Activated CD8-positive, alpha-beta memory T cell treated with anti-CD3 and anti-CD28 coated beads, Interleukin-2, amount 50 U/mL, for 48 hours (primary cell): Measurements from ENCODE around the gene PPP4R1.
A peak's percentile ranks its signal among the peaks of the same experiment; 100 is the strongest.
"Not testable (repeated sequence)": the region's sequence is repeated elsewhere in the genome, so short reads cannot be mapped to it uniquely, and the experiment has no call there.

Experiments used
- DNase-seq: peaks from one replicate; pipeline ENCODE4 v3.0.0-alpha.2; 2020

PPP4R1 gene

DNA sequence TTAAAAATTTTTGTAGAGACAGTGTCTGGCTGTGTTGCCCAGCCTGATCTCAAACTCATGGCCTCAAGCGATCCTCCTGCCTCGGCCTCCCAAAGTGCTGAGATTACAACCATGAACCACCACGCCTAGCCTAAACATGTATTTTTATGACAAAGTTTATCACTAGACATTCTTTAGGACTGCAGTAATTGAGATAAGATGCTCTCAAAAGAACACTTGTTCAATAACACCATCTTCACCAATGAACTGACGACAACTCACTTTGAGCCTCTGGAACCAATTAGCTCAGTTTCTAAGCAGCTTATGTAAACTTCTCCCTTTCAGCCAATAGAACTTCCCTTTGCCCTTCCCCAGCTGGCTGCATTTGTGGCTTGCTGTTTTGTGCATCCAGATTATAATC, 15.3 kb upstream of the PPP4R1 start:
- no peak for DNase-seq

DNA sequence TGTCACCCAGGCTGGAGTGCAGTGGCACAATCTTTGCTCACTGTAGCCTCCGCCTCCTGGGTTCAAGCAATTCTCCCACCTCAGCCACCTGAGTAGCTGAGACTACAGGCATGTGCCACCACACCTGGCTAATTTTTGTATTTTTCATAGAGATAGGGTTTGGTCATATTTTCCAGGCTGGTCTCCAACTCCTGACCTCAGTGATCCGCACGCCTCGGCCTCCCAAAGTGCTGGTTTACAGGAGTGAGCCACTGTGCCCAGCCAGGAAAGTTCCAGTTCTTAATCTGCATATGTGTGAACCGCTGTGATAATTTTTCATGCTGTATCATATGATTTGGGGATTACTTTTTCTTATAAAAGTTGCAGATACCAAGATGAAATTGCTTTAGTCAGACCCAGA, 14.6 kb upstream of the PPP4R1 start:
- DNase-seq = no peak

DNA sequence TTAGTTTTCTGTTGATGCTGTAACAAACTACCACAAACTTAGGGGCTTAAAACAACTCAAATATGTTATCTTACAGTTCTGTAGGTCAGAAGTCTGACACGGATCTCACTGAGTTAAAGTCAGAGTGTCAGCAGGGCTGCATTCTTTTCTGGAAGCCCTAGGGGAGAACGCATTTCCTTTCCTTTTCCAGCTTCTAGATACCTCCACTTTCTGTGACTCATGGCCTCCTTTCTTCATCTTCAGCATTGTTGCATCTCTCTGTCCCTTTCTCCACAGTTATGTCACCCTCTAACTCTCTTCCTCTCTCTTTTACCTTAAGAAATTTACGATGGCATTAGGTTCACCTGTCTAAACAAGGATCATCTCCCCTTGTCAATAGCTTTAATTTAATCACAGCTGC, 13.3 kb upstream of the PPP4R1 start:
- no peak for DNase-seq

DNA sequence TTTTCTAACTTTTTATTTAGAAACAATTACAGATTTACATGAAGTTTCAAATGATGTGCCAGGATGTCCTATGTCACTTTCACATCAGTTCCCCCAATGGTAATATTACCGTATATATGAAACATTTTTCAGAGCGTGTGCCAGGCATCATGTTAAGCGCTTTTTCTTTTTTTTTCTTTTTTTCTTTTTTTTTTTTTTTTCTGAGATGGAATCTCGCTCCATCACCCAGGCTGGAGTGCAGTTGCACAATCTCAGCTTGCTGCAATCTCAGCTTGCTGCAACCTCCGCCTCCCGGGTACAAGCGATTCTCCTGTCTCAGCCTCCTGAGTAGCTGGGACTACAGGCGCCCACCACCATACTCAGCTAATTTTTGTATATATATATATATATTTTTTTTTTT, 5.6 kb upstream of the PPP4R1 start:
- no peak for DNase-seq

DNA sequence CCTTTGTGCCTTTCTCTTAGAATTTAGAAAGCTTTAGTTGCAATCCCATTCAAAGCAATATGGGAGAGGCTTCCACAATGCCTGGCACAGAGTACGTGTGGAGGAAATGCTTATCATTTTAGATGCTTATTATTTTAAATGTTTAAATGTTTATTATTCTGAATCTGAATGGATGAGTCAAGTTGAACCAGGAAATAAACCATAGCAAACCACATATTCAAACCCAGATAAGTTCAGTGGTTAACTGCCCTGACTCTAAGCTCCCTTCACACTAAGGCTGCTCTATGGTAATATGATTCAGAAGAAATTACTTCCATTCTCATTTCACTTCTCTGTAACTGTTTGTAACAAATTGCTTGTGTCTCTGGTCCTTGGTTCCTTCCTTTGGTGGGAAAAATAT, 5.2 kb upstream of the PPP4R1 start:
- no peak for DNase-seq

DNA sequence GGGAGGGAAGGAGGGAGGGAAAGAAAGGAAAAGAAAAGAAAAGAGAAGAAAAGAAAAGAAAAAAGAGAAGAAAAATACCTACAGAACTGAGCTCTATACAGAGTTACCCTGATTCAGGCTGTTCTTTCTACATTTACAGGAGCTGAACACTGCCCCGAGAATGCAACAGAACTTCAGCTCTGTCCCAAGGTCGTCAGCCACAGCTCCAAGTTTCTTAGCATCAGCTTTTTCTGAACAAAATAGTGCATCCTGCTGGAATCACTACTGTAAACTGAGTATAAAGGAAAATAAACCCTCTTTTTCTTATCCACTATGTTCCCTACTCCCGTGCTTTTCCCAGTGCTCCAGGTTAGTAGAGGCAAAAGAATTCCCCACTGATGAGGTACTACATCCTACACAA, 4.7 kb upstream of the PPP4R1 start:
- no peak for DNase-seq

DNA sequence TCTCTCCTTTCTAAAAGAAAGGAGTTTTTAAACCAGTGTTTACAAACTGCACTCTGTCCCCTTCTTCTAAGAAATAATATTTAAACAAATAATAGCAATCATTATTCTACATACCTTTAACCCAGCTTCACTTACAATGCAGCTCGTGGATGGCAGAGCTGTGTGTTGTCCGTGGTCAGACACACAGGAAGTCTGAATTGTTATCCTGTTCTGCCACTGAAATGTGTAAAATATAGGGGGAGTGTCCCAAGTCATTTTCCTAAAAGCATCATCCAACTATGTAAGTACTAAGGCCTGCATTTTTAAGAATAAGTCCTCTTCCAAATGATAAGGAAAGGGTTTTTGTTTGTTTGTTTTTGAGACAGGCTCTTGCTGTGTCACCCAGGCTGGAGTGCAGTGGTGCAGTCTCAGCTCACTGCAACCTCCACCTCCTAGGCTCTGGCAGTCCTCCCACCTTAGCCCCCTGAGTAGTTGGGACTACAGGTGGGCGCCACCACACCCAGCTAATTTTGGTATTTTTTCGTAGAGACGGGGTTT, 2.7 kb upstream of the PPP4R1 start:
- no peak for DNase-seq

DNA sequence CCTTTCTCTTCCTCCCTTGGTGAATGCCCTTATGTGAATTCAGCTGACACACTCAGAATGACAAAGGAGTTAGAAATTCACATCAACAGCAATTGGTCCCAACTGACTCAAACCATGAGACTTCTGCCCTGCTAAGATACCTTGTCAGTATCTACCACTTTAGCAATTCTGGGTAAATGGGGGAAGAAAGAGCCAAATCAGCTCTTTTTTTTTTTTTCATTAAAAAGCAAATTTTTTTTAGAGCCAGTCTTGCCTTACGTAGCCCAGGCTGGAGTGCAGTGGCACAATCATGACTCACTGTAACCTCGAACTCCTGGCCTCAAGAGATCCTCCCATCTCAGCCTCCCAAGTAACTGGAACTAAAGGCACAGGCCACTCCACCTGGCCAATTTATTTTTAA, 1.7 kb upstream of the PPP4R1 start:
- DNase-seq = no peak

DNA sequence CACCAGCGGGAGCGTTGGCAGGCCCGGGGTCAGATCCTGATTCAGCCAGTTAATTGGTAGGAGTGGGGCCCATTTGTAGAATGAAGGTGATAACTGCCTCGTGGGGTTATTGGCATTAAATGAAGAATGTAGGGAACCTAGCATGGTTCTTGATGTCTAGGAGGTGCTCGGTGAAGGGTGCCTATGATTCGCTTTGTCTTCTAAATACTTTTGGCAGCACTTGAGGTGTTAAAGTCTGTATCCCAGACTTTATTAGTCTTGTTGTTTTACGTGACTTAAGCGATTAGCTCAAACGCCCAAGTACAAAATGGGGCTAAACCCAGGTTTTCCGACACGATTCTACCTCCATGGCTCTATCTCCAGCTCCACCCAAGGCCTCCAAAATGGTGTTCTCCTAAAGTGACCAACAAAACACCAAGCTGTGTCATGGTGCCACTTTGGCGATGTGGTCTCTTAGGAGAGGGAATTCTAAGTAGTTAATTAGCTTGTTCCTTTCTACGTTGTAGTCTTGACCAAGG, 980 bp upstream of the PPP4R1 start:
- no peak for DNase-seq

DNA sequence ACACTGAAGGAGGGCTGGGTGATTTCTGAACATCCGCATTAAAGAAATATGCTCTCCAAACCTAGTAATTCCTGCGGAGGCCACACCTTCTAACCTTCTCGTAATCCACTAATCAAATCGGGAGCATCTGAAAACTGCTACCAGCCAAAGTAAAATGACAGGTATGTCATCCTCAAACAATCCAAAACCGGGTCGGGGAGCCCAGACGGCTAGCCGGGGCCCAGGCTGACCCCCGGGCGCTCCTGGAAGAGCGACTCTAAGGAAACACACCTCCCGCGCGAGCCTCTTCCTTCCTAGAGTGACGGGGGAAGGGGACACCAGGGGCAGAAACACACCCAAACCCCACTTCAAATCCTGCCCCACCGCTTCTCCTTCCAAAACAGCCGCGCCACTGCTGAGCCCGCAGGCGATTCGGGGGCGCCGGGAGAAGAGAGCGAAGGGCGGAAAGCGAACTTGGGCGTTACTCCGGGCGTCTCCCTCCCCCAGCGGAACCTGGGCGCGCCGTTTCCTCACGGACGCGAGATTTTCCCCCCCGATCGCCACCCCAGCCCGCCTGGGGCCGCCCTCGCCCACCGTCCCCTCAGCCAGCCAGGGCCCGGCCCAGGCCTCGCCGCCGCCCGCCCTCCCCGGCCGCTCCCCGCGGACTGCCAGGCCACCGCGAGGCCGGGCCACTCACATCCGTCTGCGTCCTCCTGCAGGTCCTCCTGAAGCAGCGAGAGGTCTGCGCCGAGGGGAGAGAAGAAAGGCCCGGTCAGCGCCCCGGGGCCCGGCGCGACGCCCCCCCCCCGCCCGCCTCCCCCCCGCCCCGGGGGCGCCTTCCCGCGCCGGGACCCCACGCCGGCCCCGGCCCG, 584 bp downstream of the PPP4R1 start:
- DNase-seq = peak; percentile 75

DNA sequence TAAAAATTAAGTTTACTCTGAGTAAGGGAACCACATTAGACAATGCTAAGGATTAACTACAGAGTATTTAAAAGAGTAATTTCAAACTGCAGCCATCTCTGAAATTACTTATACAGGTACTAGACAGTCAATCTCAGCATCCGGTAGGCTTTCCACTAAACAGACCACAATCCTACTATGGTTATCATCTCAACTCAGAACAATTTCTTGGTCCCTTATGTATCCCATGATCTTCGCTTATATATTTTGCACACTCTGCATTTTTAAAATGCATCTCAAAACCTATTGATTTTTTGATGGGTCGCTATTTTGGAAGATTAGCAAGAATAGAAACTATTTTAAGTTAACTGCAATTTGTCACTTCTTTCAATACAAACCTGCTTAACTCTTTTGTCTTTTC, 1.4 kb downstream of the PPP4R1 start:
- DNase-seq = no peak

DNA sequence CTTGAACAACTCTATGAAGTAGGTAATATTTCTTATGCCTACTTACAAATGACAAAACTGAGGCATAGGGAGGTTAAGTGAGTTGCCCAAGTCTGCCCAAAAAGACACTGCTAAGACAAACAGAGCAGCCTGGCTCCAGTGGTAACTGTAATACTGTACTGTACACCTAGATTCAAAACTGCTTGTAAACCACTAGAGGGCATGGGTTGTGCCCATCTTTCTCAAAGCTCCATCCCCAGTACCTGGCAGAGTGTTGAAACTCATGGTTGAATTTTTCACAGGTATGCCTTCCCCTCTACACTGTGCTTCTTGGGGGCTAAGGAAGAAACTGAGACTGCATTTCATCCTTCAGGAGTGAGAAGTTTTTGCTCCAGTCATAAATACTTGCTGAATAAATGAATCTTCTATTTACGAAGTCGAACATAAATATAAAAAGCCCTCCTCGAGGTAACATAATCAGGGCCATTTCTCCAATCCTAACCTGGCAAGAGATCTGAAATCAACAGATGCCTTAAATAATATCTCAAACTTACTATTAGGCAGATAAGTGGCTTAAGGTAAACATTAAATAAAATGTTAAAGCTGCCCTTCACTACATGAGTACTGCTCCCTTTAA, 2.0 kb downstream of the PPP4R1 start:
- no peak for DNase-seq

DNA sequence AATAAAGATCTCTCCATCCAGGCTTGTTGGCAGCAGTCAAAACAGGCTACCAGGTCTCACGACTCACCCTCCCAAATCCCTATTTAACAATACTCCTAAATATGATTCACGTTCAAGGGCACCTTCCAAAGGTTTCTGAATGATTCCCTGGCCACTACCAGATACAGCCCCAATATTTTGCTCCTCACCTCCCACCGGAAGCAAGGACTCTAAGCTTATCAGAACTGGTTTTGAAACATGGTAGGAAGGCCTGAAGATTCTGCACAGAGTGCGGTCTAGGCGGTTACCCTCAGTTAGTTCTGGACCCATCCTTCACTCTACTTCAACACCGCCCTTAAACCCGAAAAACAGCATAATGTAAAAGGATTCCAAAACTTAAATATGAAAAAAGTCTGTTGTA, 5.2 kb downstream of the PPP4R1 start:
- no peak for DNase-seq

DNA sequence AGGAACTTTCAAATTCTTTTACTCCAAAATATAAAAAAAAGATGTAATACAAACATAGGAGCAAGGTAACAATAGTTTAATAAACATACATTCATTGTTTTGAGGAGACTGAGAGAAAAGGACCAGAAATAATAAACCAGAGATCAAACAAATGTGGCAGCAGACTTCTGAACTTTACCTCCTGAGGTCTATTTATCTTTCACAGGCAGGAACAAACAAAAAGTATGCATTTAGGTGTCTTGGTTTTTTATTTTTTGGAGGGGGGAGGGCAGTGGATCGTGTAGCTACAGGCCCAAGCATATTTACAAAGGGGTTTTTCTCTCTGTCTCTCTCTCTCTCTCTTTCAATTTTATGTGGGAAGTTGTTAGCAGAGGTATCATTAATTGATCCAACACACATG, 5.6 kb downstream of the PPP4R1 start:
- DNase-seq = no peak

DNA sequence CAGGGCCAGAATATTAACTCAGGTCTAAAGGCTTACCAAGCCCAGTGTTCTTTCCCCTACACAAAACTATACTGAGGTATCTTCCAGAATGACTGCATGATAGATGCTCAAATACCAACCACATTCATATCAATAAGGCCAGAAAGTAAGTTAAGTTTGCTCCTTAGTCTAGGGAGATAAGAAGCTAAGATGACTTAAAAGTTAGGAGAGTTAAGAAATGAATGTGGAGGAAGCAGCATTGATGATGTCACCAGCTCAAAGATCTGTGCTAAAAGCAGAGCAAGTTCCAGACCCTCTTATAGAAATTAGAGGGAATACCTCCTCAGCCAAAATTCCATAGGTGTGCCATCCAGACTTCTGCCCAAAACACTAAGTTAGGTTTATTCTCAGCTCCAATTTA, 6.1 kb downstream of the PPP4R1 start:
- no peak for DNase-seq

DNA sequence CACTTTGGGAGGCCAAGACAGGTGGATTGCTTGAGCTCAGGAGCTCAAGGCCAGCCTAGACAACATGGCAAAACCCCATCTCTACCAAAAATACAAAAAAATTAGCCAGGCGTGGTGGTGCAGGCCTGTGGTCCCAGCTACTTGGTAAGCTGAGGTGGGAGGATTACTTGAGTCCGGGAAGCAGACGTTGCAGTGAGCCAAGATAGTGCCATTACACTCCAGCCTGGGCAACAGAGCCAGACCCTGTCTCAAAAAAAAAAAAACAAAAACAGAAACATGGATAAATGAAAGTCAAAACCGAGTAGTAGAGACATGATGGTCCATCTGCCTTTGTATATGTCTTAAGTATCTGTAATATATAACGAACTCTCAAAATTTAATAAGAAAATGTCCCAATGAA, 7.2 kb downstream of the PPP4R1 start:
- DNase-seq = not testable (repeated sequence)

DNA sequence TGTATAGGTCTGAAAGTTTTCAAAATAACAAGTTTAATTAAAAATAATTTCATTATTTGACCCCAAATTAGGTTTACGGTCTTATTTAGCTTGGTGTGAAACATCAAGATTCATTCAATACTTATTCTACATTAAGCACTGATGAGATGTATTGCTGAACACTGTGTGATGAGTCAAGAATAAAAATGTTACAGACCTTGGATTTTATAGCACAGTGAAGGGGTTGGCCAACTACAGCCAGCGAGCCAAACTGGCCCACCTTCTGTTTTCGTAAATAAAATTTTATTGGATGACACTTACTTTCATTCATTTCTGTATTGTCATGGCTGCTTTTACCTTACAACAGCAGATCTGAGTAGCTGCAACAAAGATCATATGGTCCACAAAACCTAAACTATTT, 8.3 kb downstream of the PPP4R1 start:
- DNase-seq = no peak

DNA sequence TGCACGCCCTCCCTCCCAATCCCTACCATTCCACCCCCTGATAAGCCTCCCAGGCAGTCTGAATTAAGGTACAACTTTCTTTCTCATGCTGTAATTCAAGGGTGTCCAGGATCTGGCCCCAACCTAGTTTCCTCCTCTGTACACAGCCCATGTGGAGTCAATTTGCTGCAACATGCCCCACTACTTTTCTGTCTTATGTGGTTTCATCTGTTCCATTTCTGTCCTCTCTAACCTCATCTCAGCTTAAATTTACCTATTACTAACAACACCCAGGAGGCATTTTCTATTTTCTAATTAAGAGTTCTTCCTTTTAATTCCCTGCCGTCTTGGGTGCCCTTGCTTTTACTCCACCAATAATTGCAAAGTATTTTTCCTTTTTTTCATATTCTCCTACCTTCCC, 10.0 kb downstream of the PPP4R1 start:
- DNase-seq = no peak

DNA sequence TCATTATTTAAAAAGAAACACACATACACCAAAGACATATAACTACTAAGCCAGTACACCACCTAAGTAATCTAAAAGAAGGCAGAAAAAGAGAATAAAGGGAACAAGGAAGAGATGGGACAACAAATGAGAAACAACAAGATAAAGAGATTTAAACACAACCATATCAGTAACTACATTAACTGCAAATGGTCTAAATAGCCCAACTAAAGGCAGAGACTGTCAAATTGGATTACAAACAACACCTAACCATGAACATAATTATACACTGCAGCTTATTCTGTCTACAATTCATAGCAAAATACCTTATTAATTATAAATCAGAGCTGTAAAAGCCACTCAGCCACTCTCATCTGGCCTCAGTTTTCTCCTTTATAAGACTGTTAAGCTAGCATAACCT, 15.0 kb downstream of the PPP4R1 start:
- DNase-seq = no peak

DNA sequence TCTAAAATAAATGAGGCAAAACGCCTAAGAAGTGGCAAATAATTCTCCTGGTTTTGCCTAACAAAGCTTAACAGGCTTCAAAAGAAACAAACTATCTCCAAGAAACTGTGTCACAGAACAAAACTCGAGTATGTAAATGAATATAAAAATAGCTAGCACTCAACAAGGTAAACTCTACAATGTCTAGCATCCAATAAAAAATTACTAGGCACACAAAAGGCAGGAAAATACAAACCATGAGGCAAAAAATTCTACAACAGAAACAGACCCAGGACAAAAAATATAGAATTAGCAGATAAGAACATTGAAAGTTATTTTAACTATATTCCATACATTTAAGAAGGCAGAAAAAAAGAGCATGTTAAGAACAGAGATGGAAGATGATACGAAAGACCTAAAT, 16.8 kb downstream of the PPP4R1 start:
- no peak for DNase-seq

DNA sequence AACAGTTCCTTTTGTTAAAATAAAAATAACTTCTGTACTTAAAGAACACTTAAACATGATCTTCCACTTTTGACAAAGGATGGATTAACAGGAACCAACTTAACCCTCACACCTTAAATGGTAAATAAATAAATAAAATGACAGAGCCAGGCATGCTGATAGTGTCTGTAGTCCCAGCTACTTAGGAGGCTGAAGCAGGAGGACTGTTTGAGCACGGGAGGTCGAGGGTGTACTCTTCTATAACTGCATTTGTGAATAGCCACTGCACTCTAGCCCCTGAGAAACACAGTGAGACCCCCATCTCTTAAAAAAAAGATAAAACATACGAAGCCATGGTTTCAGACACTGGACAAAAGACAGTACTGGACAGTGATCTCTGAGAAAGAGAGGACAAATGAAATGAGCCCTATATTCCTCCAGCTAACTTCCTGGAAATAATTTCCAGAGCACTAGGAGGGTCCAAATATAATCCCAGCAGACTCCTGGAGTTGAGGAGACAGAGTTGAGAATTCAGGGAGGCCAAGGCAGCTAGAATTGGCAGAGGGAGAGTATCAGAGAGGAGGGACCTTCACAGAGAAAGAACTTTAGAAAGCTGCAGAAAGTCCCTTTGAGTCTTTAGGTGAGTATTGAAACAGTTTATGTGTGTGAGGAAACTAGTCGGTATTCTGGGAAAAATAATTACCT, 17.4 kb downstream of the PPP4R1 start:
- DNase-seq = no peak

DNA sequence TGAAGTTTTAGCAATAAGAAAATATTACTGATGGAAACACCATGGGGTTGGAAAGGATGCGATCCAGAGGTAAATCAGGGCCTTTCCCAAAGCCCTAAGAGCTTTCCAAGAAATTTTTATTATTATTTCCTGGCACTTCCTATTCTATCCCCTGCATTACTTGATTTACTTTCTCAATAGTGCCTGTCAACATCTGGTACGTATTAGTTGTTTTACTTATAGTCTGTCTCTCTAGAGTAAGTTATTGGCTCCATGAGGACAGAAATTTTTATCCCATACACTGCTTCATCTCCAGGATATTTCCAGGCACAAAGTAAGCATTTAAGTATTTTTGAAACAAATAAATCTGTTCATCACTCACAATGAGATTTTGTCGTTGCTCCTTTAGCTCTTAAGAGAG, 18.1 kb downstream of the PPP4R1 start:
- DNase-seq = no peak

DNA sequence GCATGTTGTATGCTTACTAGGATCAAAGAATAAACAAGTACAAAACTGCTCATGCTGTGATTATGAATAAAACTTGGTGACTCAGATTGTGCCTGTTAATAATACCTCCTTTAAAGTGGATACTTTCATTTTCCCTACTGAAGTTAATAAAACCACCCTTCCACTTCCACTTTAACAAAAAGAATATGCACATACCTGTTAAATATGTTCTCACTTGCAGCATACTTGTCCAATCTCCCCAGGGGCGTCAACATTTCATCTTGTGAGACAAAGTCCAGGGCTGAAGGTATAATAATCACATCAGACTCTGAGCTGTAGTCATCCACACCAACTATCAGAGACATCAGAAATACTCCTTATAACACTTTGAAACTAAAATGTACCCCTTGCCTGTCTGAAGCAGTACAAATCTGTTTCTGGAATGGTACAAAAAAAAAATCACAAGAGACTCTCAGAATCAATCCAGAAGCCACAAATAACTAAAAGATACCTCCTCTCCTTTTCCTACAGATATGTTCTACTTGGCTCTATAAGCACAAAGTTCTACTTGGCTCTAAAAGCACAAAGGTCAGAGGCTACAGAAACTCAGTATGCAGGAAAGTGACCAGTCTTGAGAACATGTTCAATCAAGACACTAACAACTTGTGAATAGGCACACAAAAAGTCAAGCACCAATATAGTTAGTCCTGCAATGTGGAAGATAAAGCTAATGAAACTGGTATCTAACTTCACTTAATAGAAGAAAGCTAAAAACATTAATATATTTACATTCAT, 19.3 kb downstream of the PPP4R1 start:
- no peak for DNase-seq
